Naive thymus-derived CD4-positive, alpha-beta T cell (primary cell): ENCODE measurements around the gene RASA4B. TPM values are rescaled to one million over a fixed set of nuclear protein-coding genes. Genes with fewer than 3 reads are reported as not detected.

ENCODE experiments used
- ATAC-seq: fragments of 150-1000 bp; cut with Tn5 transposase; 2 replicates; pipeline ENCODE4 v1.10.0; 2021; ENCODE audit warnings: mild to moderate bottlenecking, moderate library complexity
- CTCF ChIA-PET: fragments of 350-600 bp; sonication (Branson Sonifier 250); formaldehyde crosslinking; loops from one replicate; lab custom pipeline; 2021; ENCODE audit warnings: antibody characterized with exemption; lab: Charles Lee
- POLR2A ChIA-PET: fragments of 350-600 bp; sonication (Branson Sonifier 250); formaldehyde crosslinking; loops from one replicate; lab custom pipeline; 2021; ENCODE audit warnings: antibody characterized with exemption, inconsistent platforms; lab: Charles Lee
- DNase-seq, 9 donors: peaks; one replicate each; pipeline versions ENCODE4 v3.0.0 to v3.0.0-alpha.2; 2020 to 2022; ENCODE audit warnings: mixed read lengths in 1 of 9
- H3K27ac ChIP-seq: one replicate; pipeline ENCODE4 v1.7.0; 2013; ENCODE audit warnings: mild to moderate bottlenecking, low read depth, low read length, moderate library complexity
- H3K27me3 ChIP-seq, 2 donors: one replicate each; pipeline ENCODE4 v1.7.0; 2013; ENCODE audit warnings: low read length in 2 of 2, mild to moderate bottlenecking in 2 of 2, moderate library complexity in 2 of 2; ENCODE audit not compliant: control insufficient read depth in 2 of 2, insufficient read depth in 2 of 2
- H3K36me3 ChIP-seq, 3 experiments: 1 replicate in 2 of 3; 2 replicates in 1 of 3; pipeline ENCODE4 v1.7.0; 2013; ENCODE audit warnings: low read length in 3 of 3, mild to moderate bottlenecking in 3 of 3, moderate library complexity in 1 of 3; ENCODE audit not compliant: insufficient read depth in 3 of 3, control insufficient read depth in 2 of 3
- H3K4me1 ChIP-seq, 2 donors: one replicate each; pipeline ENCODE4 v1.7.0; 2013; ENCODE audit warnings: low read length in 2 of 2, mild to moderate bottlenecking in 2 of 2, moderate library complexity in 1 of 2; ENCODE audit not compliant: control insufficient read depth in 2 of 2, insufficient read depth in 2 of 2
- H3K4me3 ChIP-seq: 2 replicates; pipeline ENCODE4 v1.7.0; 2013; ENCODE audit warnings: mild to moderate bottlenecking, low read length
- H3K9me3 ChIP-seq, 3 experiments: 1 replicate in 2 of 3; 2 replicates in 1 of 3; pipeline ENCODE4 v1.7.0; 2013; ENCODE audit warnings: low read length in 3 of 3; ENCODE audit not compliant: control insufficient read depth in 2 of 3
- H3K27ac Mint-ChIP-seq, 9 donors: one replicate each; pipeline ENCODE4 v1.8.0; 2020 to 2022; ENCODE audit warnings: mixed read lengths in 9 of 9, mild to moderate bottlenecking in 8 of 9, moderate library complexity in 5 of 9, inconsistent platforms in 2 of 9
- H3K27me3 Mint-ChIP-seq, 5 donors: one replicate each; pipeline ENCODE4 v1.8.0; 2021 to 2022; ENCODE audit warnings: mixed read lengths in 5 of 5, mild to moderate bottlenecking in 1 of 5
- H3K36me3 Mint-ChIP-seq, 5 donors: one replicate each; pipeline ENCODE4 v1.8.0; 2020 to 2022; ENCODE audit warnings: mixed read lengths in 5 of 5, mild to moderate bottlenecking in 3 of 5, inconsistent platforms in 1 of 5
- H3K4me1 Mint-ChIP-seq, 7 donors: one replicate each; pipeline ENCODE4 v1.8.0; 2020 to 2022; ENCODE audit warnings: mixed read lengths in 7 of 7, mild to moderate bottlenecking in 3 of 7, inconsistent platforms in 1 of 7
- H3K4me3 Mint-ChIP-seq, 10 donors: one replicate each; pipeline ENCODE4 v1.8.0; 2020 to 2022; ENCODE audit warnings: mild to moderate bottlenecking in 10 of 10, mixed read lengths in 10 of 10, moderate library complexity in 6 of 10, inconsistent platforms in 2 of 10
- H3K9me3 Mint-ChIP-seq, 11 donors: one replicate each; pipeline ENCODE4 v1.8.0; 2020 to 2022; ENCODE audit warnings: mixed read lengths in 11 of 11, mild to moderate bottlenecking in 4 of 11, inconsistent platforms in 1 of 11, moderate library complexity in 1 of 11
- intact Hi-C, 2 donors: fragments of 100-400 bp; cut with micrococcal nuclease; formaldehyde crosslinking; loops; one replicate each; pipeline ENCODE4 v1.15.1; 2023
- polyA plus RNA-seq, 2 donors: library from polyadenylated mRNA; unstranded; fragments of 300-500 nt; fragmentation: Illumina TruSeq; gene quantifications; one replicate each; pipeline ENCODE4 v1.2.3, GENCODE V29; 2021
- total RNA-seq, 6 experiments: library from RNA in 5 of 6; stranded (reverse) in 5 of 6; gene quantifications; 1 replicate in 5 of 6; 2 replicates in 1 of 6; pipeline ENCODE4 v1.2.3 and lab custom pipeline; 2021 to 2026

The RASA4B gene
- total and polyA plus RNA-seq, 7 experiments from 2014 or later: 11.3 to 36.3 (median 22.2) TPM

DNA sequence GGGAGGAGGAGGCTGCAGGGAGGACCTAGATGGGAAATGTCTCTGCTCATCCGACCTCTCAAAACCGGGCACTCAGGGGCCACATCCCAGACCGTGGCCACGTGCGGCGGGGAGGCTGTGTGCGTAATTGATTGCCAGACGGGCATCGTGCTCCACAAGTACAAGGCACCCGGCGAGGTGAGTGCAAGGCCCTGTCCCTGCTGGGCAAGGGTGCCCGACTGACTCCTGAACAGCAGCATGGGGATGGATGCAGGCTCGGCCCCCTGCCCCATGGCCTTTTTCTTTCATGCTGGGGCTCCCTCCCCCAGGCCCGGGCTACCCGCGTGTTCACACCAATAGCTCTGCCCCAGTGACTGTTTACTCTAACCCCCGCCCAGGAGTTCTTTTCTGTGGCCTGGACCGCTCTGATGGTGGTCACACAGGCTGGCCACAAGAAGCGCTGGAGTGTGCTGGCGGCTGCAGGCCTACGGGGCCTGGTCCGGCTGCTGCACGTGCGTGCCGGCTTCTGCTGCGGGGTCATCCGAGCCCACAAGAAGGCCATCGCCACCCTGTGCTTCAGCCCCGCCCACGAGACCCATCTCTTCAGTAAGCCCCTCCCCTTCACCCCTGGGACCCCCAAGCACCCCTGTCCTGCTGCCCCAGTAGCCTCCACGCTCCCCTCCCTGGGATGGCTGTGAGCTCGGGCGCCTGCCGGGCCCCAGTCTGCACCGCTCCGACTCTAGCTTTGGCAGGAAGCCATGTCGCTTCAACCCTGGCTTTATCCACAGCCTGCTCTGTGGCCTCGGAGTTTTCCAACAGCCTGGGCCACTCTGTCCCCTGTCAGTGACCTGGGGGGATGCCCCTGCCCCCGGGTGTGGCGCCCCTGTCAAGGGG is 48.9 kb downstream of the RASA4B start:
- H3K4me1 Mint-ChIP-seq: peaks cover 6 to 28% (median 25%) of the 10 kb centered on the region in 7 donors
- Histone ChIP-seq H3K4me3 (no peak overlapping the region), H3K27me3 (no peaks in the 10 kb centered on the region), H3K36me3 (peaks cover 0 to 65% (median 0%) of the 10 kb centered on the region in 3 experiments), H3K4me1 (peaks cover 16 to 18% of the 10 kb centered on the region in 2 donors), H3K9me3 (no peaks in the 10 kb centered on the region), H3K27ac (no peak overlapping the region)
- H3K9me3 Mint-ChIP-seq: no peaks in the 10 kb centered on the region
- CTCF ChIA-PET: interaction anchor here (0.6 kb wide), 1 partner anchor 56 kb away, joined by 3 read pairs; no protein-coding TSS in a partner anchor
- ATAC-seq: no peak
- POLR2A ChIA-PET: interaction anchor here (1.2 kb wide), 1 partner anchor 65 kb away, joined by 6 read pairs; no protein-coding TSS in a partner anchor
- no peaks in the 10 kb centered on the region for H3K27me3 Mint-ChIP-seq
- no peak overlapping the region for H3K4me3 Mint-ChIP-seq
- DNase-seq: no peak
- intact Hi-C loops: loop anchor here (5.0 to 10.0 kb wide), 2 partner anchors 184 to 191 kb away; partner anchors contain the start of gene SH2B2 (in 1 of the 2)
- H3K36me3 Mint-ChIP-seq: peaks cover 0 to 9% (median 0%) of the 10 kb centered on the region in 5 donors
- H3K27ac Mint-ChIP-seq: no peak overlapping the region

GRCh38 chr7:102467581-102468477 is 49.7 kb downstream of the RASA4B start:
- no peak for DNase-seq

GRCh38 chr7:102466097-102466496 is 51.5 kb downstream of the RASA4B start:
- Mint-ChIP-seq H3K4me1 (peaks cover 20 to 41% (median 33%) of the 10 kb centered on the region in 7 donors), H3K27ac (peak overlapping the region in 4 of 9 donors; percentile 43 to 85 (median 56)), H3K9me3 (no peaks in the 10 kb centered on the region), H3K27me3 (no peaks in the 10 kb centered on the region), H3K36me3 (peaks cover 0 to 6% (median 0%) of the 10 kb centered on the region in 5 donors), H3K4me3 (peak overlapping the region; percentile 82 to 95 (median 89))
- Histone ChIP-seq H3K36me3 (peaks cover 0 to 40% (median 0%) of the 10 kb centered on the region in 3 experiments), H3K27ac (no peak overlapping the region), H3K27me3 (no peaks in the 10 kb centered on the region), H3K9me3 (no peaks in the 10 kb centered on the region), H3K4me3 (no peak overlapping the region), H3K4me1 (peaks cover 19 to 22% of the 10 kb centered on the region in 2 donors)
- ChIA-PET POLR2A (interaction anchor here (0.6 to 3.2 kb wide), 7 partner anchors 32 to 70 kb away, joined by 3 to 28 read pairs (median 6); partner anchors contain the start of gene PRKRIP1), CTCF (interaction anchor here (0.6 to 2.5 kb wide), 12 partner anchors 11 to 1605 kb away, joined by 3 to 21 read pairs (median 4); partner anchors contain the start of gene PRKRIP1)
- no peak for ATAC-seq
- no peak for DNase-seq
- intact Hi-C loops: loop anchor here (5.0 to 10.0 kb wide), 2 partner anchors 181 to 189 kb away; partner anchors contain the start of gene SH2B2 (in 1 of the 2)

More at GRCh38 chr7:102467581-102468477, 49.7 kb downstream of the RASA4B start:
- intact Hi-C loops: loop anchor here (5.0 to 10.0 kb wide), 2 partner anchors 183 to 191 kb away; partner anchors contain the start of gene SH2B2 (in 1 of the 2)
- Histone ChIP-seq H3K27me3 (no peaks in the 10 kb centered on the region), H3K27ac (no peak overlapping the region), H3K4me3 (no peak overlapping the region), H3K4me1 (peaks cover 19 to 22% of the 10 kb centered on the region in 2 donors), H3K9me3 (no peaks in the 10 kb centered on the region), H3K36me3 (peaks cover 0 to 56% (median 0%) of the 10 kb centered on the region in 3 experiments)
- Mint-ChIP-seq H3K36me3 (peaks cover 0 to 9% (median 0%) of the 10 kb centered on the region in 5 donors), H3K4me3 (peak overlapping the region in 2 of 10 donors; percentile 49 to 87), H3K9me3 (no peaks in the 10 kb centered on the region), H3K27ac (no peak overlapping the region), H3K4me1 (peaks cover 9 to 32% (median 29%) of the 10 kb centered on the region in 7 donors), H3K27me3 (no peaks in the 10 kb centered on the region)
- ATAC-seq: no peak
- ChIA-PET CTCF (interaction anchor here (1.1 to 2.5 kb wide), 3 partner anchors 52 to 281 kb away, joined by 6 to 21 read pairs (median 6); partner anchors contain the start of gene FAM185A), POLR2A (interaction anchor here (0.8 to 2.3 kb wide), 4 partner anchors 35 to 64 kb away, joined by 3 to 9 read pairs (median 5); no protein-coding TSS in a partner anchor)

DNA sequence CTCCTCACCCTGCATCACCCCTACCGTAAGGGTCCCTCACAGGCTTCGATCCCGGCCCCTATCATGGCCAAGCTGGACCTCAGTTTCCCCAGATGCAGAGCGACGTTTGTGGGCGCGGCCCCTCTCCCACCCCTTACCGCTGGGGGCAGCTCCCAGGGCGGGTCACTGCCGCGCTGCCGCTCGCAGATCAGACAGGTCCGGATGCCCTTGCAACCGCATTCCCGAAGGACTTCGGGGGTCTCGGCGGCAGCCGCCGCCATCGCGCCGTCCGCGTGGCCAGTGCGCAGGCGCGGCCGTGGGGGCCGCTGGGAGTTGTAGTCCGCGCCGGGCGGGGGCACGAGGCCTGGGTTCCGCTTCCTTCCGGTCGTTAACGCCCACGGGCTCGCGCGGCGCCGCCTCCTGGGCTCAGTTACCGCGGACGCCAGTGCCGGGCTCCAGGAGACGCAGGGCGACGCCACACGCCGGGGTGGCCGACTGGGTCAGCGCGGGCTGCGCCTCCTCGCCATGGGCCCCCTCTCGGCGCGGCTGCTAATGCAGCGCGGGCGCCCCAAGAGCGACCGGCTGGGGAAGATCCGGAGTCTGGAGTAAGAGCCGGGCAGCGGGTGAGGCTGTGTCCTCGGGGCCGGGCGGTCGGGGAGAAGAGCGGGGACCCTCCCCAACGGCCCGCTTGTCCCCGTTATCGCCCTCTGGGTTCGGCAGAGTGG is 52.8 kb downstream of the RASA4B start, which contains the start of the genes ALKBH4 and LRWD1:
ALKBH4 (minus strand) TSS at position 287 of the 704 bp plus-strand sequence; CDS start at position 260, 27 bp downstream.
LRWD1 (plus strand) TSS at position 408 of the 704 bp plus-strand sequence; CDS start at position 505, 97 bp downstream.
- peak within 1 kb of the TSS; percentile 84 for H3K27ac ChIP-seq
- DNase-seq: peak; percentile 84 to 99 (median 91)
- H3K36me3 Mint-ChIP-seq: peaks cover 0 to 6% (median 0%) of the 10 kb centered on the region in 5 donors
- no peaks in the 10 kb centered on the region for H3K9me3 Mint-ChIP-seq
- peak; percentile 99 for ATAC-seq
- POLR2A ChIA-PET: interaction anchor here (0.8 to 3.2 kb wide), 9 partner anchors 9 to 68 kb away, joined by 3 to 28 read pairs (median 6); partner anchors contain the start of genes ORAI2 and PRKRIP1
- peaks cover 0 to 38% (median 0%) of the 10 kb centered on the region in 3 experiments for H3K36me3 ChIP-seq
- H3K9me3 ChIP-seq: no peaks in the 10 kb centered on the region
- no peaks in the 10 kb centered on the region for H3K27me3 ChIP-seq
- H3K4me3 ChIP-seq: peak within 1 kb of the TSS; percentile 99
- peak within 1 kb of the TSS; percentile 82 to 95 (median 90) for H3K4me3 Mint-ChIP-seq
- H3K4me1 ChIP-seq: peaks cover 19 to 22% of the 10 kb centered on the region in 2 donors
- peaks cover 20 to 46% (median 37%) of the 10 kb centered on the region in 7 donors for H3K4me1 Mint-ChIP-seq
- H3K27me3 Mint-ChIP-seq: no peaks in the 10 kb centered on the region
- CTCF ChIA-PET: interaction anchor here (0.9 to 2.2 kb wide), 10 partner anchors 14 to 72 kb away, joined by 3 to 13 read pairs (median 4); no protein-coding TSS in a partner anchor
- peak within 1 kb of the TSS; percentile 54 to 90 (median 79) for H3K27ac Mint-ChIP-seq
- intact Hi-C loops: loop anchor here (1.0 to 10.0 kb wide), 10 partner anchors 30 to 187 kb away; partner anchors contain the start of genes PRKRIP1 (in 2 of the 2), SH2B2 (in 2 of the 2) and ORAI2 (in 1 of the 2)
